Endometrium (tissue), 2 donors: ENCODE measurements around the gene DCC.
A peak's percentile ranks its signal among the peaks of the same experiment; 100 is the strongest.

Source experiments
- FAIRE-seq: peaks from 2 replicates; lab custom pipeline; 2012; peaks lifted over from hg19 to GRCh38; lab: Jason Lieb, UNC
- donor health status: control.
- donor health status: control.

Gene DCC

DNA sequence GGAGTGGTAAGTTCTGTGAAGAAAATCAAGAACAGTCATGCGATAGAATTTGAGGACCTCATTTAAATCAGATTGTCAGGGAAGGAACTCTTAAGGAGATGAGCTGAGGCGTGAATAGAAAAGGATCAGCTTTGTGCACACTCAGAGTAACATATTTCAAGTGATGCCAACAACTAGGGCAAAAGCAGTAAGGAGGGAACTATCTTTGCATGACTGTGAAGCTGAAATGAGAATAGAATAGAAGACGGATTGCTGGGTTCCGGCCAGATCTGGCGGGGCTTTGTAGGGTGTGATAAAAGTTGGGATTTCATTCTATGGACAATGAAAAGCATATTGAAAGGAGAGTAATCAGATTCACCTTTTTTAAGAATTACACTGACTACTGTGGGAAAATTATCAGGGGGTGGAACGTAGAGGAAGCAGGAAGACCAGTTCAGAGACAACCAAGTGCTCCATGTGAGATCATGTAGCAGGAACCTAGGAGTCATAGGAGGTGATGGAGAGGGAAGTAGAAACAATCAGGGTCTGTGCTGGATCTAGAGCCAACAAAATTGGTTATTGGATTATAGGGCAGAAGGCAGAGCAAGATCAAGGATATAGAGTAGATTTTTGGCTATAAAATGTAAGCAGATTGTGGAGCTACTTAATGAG lies 884.3 kb downstream of the DCC start:
- no peak for FAIRE-seq

DNA sequence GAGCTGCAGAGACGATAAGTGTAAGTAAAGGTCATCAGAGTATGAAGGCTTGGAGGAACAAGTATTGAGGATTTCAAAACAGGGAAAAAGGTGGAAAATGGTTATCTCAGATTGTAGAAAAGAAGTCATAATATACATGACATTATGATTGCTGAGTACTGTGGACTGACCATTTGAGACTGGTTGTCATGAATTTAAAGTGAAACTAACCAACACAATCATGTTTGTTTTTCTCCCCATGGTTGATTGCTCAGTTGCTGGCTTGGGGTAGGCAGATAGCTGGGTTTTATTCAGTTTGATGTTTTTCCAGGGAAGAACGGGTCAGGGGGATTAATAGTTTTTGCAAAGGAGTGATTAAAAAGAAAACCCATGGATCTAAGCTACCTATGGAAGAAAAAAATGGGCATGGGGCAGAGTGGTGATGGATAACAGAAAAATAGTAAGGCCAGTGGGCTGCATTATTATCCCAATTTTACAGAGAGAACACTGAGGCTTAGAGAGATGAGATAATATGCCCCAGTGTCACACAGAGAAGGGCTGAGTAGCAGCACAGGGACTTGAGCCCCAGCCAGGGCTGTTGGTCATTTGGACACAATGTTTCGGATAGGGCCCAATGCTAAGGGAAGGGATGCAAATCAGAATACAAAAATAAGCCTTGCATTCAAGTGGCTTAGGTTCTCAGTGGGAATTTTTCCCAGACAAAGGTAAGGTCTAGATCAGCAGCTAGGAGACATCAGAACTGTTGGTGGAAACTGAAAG lies 885.7 kb downstream of the DCC start:
- FAIRE-seq, result no peak

DNA sequence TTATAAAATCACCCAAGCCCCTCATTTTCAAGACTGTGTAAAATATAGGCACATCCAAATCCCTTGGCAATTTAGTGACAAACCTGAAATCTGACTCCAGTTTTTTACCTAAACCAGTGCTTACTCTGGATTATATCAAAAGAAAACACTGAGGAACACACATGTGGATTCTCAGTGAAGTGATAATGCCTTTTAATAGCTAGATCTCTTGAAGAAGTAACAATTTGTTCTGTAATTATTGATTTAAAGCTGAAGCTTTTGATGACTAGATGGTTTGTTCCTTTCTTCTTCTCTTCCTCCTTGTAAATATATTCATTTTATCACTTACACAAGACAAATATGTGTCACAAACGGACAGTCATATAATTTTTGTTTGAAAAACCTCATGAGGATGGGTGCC lies 894.6 kb downstream of the DCC start:
- FAIRE-seq, result no peak

DNA sequence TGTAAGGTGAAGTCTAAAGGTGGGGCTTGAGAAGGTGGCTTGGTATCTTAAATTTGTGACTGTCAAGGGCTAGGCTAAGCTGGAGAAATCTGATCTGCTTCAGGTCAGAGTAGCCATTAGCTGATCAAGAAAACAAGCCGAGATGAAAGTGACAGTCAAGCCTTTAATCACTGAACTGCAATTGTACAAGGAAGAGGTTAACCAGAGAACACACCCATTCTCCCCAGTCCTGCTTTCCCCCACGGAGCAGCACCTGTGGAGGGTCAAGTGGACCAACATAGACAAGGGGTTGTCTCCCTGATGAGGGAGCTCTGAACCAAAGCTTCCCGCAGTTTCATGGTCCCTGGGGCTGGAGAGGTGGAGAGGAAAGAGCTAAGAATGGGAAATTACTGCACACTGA lies 901.2 kb downstream of the DCC start:
- FAIRE-seq, result no peak

DNA sequence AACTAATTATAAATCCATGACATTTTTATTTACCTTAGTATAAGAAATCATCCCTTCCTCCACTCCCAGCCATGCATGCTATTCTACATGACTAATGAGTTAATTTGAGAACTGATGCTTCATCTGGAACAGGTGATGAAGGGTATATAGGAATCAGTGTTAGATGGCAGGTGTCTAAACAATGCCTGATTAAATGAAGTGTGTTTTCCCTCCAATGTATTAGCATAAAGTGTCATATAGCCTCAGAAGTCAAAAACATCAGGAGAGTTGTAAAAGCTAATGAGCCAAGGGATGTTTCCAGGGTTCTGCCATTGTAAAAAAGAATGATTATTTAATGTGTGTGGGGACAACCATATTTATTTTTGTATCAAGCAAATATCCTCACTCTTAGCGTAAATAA lies 913.8 kb downstream of the DCC start:
- FAIRE-seq, result no peak

DNA sequence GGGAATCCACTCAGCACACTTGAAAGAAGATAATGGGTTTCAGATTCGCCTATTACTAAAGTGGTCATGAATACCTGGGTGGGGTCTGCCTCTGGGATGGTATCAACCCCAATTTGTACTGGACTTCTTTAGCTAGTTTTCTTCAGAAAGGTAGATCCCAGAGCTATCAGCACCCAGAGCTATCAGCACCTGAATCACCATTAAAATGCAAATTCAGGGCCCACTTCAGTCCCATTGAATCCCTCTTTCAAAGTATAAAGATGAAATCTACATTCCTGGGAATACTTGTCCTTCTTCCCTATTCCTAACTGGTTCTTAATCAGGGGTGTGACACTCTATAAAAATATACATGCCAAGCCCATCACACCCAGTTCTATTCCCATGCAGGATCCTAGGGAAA lies 914.3 kb downstream of the DCC start:
- no peak for FAIRE-seq

DNA sequence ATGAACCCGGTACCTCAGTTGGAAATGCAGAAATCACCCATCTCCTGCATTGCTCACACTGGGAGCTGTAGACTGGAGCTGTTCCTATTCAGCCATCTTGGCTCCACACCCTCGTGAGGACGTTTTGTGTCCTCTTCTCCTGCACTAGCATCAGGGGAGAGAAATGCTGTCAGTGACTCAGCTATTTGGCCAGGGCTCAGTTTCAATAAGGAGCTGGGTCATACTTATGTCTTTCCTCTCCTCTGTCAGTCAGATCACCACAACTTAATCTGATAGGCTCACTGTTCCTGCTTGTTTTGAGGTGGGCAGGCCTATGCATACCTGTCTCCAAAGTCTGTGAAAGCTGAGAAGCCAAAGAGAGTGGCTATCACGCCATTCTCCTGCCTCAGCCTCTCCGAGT lies 921.2 kb downstream of the DCC start:
- FAIRE-seq, result no peak

DNA sequence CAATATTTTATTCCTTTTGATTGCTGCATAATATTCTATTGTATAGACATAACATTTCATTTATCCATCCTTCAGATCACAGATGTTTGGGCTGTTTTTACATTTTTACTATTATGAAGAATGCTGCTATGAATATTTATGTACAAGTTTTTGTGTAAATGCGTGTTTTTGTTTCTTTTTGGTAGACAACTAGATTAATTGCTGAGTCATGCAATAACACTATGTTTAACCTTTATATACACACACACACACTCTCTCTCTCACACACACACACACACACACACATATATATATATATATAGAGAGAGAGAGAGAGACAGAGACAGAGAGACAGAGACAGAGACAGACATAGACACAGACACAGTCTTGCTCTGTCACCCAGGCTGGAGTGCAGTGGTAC lies 926.9 kb downstream of the DCC start:
- no peak for FAIRE-seq

DNA sequence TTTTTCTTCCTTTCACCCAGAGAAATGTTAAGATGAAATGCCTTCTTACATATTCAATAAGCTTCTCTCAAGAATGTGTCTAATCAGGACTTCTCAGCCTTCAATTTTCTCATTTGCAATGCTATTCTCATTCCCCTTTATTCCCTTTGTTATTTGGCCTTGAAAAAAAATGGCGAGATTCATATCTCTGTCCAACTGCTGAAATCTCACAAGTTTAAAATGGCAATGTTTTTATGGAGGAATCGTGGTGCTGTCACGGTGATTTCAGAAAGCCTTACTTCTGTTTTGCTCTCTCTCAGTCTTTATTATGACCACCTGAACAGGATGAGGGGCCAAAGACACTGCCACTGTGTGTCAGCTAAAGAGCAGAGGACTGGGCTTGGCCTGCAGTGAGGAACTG lies 928.5 kb downstream of the DCC start:
- no peak for FAIRE-seq

DNA sequence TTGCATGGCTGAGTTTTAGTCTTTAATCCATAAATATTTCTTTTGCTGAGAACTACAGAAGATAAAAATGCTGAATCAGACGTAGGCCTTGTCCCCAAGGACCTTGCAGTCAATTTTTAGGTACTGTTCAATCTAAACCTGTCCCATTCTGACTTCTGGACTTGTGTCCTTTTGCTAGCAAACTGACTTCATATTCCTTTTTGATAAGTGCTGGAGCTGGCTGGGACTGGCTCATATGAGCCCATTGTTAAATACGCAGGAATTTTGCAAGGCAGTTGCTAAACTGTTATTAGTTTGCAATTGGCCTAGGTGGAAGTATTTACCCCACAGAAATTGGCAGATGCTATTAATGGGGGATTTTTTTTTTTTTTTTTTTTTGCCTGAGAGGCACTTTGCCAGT lies 941.4 kb downstream of the DCC start:
- FAIRE-seq, result no peak

DNA sequence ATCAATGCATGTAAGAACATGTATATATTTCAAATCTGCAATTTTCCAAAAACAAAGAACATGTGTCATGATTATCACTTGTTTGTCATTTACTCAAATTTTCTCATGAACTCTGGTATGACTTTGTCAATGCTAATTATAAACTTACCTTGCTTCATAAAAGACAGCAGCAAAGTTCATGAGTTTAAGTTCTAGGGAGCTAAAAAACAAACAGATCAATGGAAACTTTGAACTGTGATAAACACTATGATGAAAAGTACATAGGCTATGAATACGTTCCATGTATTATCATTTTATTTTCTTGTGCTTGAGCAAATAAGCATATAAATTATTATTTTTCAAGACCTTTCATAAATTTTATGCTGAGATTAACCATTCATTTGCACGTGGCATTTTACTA lies 943.7 kb downstream of the DCC start:
- FAIRE-seq, result no peak

DNA sequence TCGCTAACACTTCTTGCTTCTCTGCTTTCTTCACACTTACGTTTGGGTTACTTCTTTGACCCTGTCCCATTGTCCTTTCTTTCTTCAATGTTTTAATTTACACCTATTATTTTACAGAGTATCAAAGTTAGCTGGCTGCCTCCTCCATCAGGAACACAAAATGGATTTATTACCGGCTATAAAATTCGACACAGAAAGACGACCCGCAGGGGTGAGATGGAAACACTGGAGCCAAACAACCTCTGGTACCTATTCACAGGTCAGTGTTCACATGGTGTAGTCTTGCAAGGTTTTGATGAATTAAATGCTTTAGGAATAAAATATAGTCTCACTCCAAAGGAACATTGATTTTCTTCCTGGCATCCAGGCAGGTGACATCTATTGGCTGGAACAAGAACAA lies 965.5 kb downstream of the DCC start:
- FAIRE-seq, result no peak

DNA sequence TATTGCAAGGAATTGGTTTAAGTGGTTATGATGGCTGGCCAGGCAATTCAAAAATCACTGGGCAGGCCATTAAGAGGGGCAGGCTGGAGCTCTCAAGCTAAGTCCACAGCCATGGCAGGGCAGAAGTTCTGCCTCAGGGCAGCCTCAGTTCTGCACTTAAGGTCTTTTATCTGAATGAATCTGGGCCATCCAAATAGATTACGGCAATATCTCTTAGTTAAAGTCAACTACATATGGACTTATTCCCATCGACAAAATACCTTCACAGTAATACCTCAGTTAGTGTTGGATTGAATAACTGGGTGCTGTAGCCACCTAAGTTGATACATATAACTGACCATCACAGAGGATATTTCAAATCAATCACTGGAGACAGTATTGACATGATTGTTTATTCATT lies 979.6 kb downstream of the DCC start:
- no peak for FAIRE-seq

DNA sequence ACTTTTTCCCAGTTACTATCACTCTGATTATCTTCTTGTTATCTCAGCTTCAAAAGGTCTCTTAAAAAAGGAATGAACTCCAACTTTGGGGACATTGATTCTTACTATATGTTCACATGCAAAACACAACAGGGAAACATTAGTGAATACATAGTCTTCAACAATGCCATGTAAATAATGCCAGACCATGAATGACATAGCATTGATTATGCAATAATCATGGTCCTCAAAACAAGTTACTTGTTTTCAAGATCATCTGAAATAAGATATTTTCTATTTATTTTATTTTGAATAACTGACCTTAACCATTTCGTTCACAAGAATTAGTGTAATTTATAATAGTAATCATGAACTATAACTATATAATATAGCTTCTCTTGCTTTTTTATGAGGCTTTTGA lies 982.2 kb downstream of the DCC start:
- no peak for FAIRE-seq

DNA sequence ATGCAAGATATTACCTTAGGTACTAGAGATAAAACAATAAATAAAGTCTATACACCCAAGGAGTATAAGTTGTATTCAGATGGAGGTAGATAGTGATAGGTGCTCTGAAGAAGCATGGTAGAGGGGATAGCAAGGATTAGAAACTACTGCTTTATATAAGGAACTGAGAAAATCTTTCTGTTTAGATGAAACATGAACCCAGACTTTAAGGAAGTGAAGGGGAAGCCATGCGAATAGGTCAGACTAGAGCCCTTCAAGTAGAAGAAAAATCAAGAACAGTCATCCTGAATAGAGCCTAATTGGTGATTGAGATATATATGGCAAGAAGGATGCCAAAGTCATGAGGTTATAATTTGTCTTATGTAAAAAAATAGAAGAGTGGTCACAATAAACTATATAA lies 984.4 kb downstream of the DCC start:
- no peak for FAIRE-seq

DNA sequence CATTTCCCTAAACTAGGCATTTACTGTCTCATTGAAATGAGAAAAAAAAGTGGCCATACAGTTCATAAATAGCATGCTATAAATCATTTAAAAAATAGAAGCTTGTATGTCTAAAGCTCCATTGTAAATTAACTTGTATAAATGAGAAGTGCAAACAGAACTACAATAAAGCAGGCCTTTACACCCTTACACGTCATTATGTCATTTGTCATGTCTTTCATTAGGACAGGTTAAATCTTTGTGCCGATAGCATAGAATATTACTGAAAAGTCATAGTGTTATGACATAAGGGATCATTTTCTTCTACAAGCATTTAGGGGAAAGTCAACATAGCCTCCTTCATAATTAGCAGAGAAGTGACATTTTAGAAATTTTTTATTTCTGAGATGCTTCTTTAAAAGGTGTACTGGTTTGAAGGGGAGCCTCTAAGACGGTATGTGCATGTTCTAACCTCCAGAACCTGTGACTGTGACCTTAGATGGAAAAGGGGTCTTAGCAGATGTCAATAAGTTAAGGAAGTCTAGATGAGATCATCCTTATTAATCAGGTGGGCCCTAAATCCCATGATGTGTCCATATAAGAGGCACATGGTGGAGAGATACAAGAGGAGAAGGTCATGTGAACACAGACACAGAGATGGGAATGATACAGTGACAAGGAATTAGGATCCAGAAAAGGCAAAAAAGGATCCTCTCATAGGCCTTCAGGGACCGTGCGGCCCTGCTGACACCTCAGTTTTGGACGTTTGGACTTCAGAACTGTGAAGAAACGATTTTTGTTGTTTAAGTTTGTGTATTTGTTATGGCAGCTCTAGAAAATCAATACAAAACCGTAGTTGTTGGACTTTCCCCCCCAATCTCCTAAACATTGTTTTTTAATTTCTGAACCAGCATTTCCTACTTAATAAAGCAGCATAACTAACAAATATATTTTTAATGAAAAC lies 1020.8 kb downstream of the DCC start:
- no peak for FAIRE-seq

DNA sequence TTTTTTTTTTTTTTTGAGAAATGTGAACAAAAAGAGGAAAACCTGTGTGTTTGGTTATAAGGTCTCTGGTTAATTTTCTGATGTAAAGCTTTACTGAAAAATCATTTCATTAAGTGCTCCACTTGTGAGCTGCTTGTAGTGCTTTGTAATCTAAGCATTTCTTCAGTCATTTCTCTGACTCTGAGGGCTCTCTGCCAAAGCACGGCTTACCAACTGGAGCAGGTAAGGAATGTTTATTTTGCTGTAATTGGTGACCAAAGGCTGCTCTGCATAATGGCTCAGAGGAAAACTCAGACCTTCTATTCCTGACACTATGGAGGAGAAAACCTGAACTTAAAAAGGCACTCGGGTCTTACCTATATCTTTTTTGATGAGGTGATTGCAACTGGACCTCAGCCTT lies 1035.6 kb downstream of the DCC start:
- no peak for FAIRE-seq

DNA sequence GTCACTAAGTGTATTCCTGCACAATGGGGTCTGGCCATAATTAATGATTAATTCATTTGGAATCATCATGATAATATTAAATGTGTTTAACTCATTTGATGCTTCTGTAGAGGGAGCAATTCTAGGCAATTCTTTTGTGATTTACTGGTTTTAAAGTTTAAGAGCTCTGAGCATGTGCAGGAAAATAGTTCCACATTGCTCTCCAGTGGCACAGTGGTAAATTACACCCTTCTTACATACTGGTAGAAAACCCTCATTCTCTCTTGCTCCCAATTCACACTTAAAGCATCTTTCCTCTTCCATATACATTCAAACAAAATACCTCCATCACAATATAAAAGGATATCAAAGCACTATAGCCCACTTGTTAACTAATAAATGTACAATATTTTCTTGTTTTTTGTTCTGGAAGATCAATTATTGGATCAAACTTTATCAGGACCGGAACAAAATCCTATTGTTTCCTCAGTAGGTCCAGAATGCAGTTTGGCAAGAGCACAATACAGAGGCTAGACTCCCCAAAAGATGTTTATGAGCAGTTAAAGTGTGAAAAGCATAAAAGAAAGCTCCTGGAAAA lies 1040.2 kb downstream of the DCC start:
- peak; percentile 53 for FAIRE-seq

DNA sequence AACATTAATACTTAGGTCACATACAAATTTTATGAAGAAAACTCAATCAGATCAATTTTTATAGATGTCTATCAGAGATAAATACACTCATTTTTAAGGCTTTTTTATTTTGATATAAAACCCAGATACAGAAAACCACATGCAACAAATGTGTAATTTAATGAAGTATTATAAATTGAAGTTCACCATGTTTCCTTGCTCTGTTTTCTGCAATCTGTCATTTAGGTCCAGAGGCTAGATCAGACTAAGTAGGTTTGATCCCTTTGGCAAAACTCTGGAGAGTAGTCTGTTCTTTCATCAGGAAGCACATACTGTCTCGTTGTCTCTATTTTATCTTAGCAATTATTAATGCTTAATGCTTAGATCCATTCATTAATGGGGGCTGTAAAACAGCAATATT lies 1042.9 kb downstream of the DCC start:
- FAIRE-seq, result no peak

DNA sequence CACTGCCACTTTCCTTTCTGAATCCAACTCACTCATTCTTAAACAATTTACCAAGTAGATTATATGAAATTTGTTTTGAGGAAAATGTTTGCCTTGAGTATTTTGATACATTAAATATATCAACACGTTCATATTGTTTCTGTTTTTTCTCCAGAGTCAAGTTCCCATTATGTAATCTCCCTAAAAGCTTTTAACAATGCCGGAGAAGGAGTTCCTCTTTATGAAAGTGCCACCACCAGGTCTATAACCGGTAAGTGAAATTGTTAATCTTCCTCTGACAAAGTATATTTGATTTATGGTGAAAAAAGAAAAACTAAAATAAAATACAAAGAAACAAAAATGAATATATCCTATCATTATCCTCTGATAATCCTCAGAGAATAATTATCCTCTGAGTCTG lies 1045.9 kb downstream of the DCC start:
- no peak for FAIRE-seq

DNA sequence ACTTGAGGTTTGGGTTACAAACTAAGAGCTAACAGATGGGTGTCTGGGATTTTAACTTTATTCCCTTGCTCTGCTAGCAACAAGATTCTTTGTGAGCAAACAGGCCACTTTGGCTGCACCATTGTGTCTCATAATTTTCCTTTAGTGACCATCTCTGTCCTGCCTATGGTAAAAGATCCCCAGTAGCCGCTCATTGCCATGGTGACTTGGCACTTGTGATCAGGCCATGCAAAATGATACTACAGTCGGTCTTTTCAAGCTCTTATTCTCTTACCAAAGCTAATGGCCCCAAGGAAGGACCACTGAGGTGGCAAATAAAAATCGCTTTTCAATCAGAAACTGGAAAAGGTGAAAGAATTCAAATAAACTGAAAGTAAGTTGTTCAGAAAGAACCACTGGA lies 1047.6 kb downstream of the DCC start:
- FAIRE-seq, result no peak

DNA sequence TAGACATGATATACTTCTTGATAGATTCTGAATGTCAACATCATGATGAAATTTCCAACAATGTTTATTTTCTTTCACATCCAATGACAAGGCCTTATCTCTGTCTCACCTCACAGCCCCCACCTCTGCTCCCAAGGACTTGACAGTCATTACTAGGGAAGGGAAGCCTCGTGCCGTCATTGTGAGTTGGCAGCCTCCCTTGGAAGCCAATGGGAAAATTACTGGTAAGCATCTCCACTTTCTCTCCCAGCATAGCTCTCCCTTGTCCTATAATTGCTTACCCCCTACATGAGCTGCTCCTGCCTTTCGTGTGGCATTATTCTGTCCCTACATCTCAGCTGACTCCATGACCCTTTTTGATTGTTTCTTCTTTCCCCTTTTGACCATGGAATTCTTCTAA lies 1062.7 kb downstream of the DCC start:
- FAIRE-seq, result no peak

DNA sequence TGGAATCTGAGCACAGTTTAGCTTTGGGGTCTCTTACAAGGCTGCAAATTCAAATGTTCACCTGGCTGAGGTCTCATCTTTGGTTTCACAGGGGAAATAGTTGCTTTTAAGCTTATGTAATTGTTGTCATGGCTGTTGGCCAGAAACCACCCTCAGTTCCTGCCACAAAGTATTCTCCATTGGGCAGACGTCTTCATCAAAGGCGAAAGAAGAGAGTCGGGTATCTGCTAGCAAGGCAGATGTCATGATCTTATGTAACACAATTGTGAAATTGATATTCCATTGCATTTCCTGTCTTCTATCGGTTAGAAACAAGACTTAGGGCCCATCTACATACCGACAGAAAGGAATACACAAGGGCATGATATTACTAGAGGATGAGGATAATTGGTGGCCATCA lies 1068.3 kb downstream of the DCC start:
- FAIRE-seq, result no peak
